NCI-H226 (cell line): Measurements from ENCODE around the gene PAPOLA.
"Not testable (repeated sequence)": the region's sequence is repeated elsewhere in the genome, so short reads cannot be mapped to it uniquely, and the experiment has no call there.

Experiments
- DNase-seq: peaks from one replicate; pipeline ENCODE4 v3.0.0-alpha.2; 2015

The PAPOLA gene

GRCh38 chr14:96503306-96503679 lies 1.1 kb downstream of the PAPOLA start:
- DNase-seq = no peak

- DNase-seq = not testable (repeated sequence)
Observed at GRCh38 chr14:96504353-96504752, 2.2 kb downstream of the PAPOLA start.

- no peak for DNase-seq
Observed at GRCh38 chr14:96507723-96508122, 5.5 kb downstream of the PAPOLA start.

DNA sequence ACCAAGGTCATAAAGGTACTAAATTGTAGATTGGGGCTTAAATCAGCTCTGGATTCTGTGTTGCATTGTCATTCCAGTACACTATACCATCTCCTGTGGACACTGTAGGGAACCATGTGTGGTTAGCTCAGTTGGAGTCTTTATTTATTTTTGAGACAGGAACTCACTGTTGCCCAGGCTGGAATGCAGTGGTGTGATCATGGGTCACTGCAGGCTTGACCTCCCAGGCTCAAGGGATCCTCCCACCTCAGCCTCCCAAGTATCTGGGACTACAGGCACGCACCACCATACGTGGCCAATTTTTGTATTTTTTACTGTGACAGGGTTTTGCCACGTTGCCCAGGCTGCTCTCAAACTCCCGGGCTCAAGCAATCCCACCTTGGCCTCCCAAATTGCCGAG lies 6.7 kb downstream of the PAPOLA start:
- DNase-seq = peak; percentile 6

DNA sequence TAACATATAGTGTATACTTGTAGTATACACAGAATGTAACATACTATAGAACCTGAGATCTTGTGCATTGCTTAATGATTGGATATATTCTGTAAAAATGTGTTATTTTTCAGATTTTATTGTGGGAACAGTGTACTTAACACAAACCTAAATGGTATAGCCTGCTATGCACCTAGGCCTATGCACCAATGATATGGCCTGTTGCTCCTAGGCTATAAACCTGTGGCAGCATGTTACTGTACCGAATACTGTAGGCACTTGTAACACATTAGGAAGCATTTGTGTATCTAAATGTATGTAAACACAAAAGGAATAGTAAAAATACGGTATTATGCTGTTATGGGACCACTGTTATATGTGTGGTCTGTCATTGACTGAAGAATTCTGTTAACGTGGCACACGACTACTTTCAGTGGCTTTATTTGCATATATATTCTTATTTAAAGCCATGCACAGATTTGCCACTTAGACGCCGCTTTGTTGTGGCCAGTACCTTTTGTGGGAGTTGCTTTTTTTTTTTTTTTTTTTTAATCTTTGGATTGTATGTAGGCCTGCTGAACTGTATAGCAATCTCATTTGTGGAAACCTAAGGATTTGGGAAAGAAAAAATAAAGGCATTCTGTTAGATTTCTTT lies 7.4 kb downstream of the PAPOLA start:
- no peak for DNase-seq

DNA sequence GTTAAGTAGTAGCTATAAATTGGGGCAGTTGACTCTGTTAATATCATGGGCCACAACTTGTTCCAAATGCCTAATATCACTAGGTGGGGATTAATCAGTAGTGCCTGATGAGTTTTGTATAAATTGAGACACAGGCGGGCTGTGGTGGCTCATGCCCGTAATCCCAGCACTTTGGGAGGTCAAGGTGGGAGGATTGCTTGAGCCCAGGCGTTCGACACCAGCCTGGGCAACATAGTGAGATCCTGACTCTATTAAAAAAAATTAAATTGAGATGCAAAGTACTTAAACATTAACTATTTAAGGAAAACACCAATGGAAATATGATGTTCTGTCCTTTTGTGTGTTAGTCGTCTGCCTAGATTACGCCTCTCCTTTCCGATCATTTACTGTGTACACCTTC lies 9.0 kb downstream of the PAPOLA start:
- DNase-seq = no peak

DNA sequence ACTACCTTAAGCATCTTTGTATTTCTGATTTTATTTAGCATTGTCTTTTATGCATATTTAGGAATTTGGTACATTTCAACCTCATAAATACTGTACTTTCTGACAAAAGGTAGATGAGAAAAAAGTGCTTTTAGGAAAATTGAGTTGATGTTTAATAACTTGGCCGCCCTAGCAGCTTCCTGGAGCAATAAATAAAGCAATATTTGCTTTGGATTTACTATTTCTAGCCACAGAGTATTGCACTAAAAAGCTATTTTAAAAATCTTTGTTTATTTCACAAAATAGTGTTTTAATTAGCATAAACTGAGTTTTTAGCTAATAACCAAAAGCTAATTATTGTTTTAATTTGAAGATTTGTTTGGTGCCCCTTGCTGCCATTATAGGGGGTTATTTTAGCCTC lies 9.5 kb downstream of the PAPOLA start:
- DNase-seq = no peak

- DNase-seq = no peak
Observed at GRCh38 chr14:96512122-96512521, 9.9 kb downstream of the PAPOLA start.

GRCh38 chr14:96512602-96513397 lies 10.6 kb downstream of the PAPOLA start:
- DNase-seq = no peak

DNA sequence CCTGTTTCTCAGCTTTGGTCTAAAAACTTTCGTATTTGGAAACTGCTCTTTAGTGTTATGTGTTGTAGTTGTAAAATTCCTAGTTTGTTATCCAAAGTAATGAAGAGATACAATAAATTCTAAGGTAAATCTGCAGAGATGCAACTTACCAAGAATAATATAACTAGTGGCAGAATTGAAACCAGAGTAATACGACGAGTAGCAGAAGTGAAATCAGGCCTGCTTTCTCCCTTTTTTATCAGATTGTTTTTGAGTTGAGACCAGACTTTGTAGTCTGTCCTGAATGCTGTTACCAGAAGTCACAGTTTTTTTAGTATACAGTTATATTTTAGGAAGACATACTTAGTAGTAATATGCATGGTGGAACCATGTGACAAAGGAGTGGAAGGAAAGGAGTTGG lies 12.5 kb downstream of the PAPOLA start:
- no peak for DNase-seq

GRCh38 chr14:96515731-96516130 lies 13.5 kb downstream of the PAPOLA start:
- no peak for DNase-seq

- no peak for DNase-seq
Observed at GRCh38 chr14:96516351-96516750, 14.2 kb downstream of the PAPOLA start.

- no peak for DNase-seq
Observed at GRCh38 chr14:96519970-96520369, 17.8 kb downstream of the PAPOLA start.

- no peak for DNase-seq
Observed at GRCh38 chr14:96525452-96525851, 23.3 kb downstream of the PAPOLA start.

DNA sequence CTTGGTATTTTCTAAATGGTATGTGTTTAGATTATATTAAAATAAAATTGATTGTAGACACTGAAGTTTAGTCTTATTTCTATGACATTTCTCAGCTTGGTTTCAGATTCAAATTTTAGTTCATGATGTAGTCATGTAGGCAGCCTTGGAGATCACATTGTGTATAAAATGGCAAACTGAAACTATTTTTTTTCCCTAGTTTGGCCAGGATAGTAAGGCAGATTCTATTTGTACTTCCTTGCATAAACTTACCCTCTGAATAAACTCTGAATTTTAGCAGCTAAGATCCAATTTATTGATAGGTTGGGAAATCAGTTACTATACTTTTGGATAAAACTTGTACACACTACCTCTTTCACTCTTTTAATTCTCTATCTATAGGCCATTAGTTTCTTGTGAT lies 30.4 kb downstream of the PAPOLA start:
- DNase-seq = no peak

DNA sequence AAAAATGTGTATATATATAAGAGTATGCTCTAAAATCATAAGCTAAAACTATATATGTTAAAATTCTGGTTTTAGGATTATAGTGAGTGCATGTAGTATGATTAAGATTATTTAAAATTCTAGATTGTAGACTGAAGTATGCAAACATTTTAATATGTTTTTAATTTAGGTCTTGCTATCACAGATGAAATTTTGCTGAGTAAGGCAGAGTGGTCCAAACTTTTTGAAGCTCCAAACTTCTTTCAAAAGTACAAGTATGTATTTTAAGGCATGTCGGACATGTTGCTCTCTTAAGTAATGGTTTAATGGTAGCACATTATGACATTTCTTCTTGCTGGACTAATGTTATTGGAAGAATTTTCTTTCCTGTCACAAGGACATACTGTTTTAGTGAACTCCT lies 34.6 kb downstream of the PAPOLA start:
- DNase-seq = no peak

- DNase-seq = no peak
Observed at GRCh38 chr14:96538097-96538989, 36.2 kb downstream of the PAPOLA start.

- DNase-seq = no peak
Observed at GRCh38 chr14:96538990-96539317, 36.8 kb downstream of the PAPOLA start.

DNA sequence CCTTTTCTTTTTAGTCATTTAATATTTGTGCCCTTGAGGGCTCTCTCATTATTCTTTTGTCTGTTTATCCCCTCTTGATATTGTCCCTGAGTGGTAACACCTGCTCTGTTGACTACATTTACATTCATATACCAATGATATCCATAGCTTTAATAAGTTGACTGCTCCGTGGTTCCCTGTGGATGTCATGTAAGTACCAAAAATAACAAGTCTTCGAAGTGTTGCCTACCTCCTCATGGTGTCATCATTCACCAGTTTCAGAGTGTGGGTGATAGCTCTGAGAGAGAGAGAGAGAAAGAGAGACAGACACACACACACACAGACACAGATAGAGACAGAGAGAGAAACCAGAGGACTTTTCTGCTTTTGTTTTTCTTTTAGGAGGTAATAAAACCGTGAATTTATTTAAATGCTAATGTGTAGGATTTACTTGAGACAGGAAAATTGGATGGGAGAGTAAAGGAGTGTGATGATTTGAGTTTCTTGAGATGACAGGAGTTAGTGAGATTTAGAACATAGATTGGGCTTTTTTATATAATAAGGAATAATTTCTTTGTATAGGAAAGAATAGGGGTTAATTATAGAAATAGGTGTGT lies 52.2 kb downstream of the PAPOLA start:
- DNase-seq = no peak

DNA sequence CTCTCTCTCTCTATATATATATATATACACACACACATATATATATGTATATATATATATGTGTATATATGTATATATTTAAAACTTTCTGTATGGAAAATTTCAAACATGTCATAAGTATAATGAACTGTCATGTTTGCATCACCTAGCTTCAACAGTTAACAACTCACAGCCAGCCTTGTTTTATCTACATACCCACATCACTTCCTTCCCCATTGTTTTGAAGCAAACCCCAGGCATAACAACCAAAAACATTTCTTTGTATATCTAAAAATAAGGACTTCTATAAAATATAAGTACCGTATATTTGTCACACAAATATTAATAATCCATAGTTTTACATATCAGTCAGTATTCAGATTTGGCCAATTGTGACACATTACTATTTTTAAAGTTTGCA lies 57.4 kb downstream of the PAPOLA start:
- DNase-seq = no peak

DNA sequence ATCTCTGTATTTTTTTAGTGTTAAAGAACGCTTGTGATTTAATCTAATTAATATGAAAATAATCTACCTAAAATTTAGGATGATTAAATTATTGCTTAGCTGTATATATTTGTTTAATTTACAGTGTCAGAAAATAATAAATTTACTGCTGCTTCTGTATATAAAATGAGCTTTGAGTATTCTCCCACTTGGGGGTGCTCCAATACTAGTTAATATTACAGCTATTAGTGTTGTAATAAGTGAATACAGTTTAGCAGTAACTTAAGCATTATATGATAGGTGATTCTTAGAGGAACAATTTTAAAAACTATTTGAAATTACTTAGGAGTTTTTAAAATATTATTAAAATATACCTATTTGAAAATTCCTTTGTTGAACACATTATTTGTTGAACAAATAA lies 62.2 kb downstream of the PAPOLA start:
- DNase-seq = no peak

GRCh38 chr14:96565811-96566210 lies 63.6 kb downstream of the PAPOLA start:
- no peak for DNase-seq

- no peak for DNase-seq
Observed at GRCh38 chr14:96567289-96567899, 65.2 kb downstream of the PAPOLA start.
